Endothelial cell of umbilical vein (primary cell): Measurements from ENCODE around the gene PTGDR2. TPM values are rescaled to one million over a fixed set of nuclear protein-coding genes. Genes with fewer than 3 reads are reported as not detected.

Experiments used
- BruUV-seq: library from RNA; stranded (reverse); fragments of 400-500 nt; replicated peaks from 2 replicates; lab custom pipeline; 2021; lab: Mats Ljungman, UMichigan
- CTCF ChIA-PET: fragments of 300-600, 350-600 bp; sonication (Branson Sonifier 250); formaldehyde crosslinking; loops from one replicate; lab custom pipeline; 2021; ENCODE audit warnings: antibody characterized with exemption, inconsistent platforms; lab: Charles Lee
- POLR2A ChIA-PET: fragments of 300-600, 350-600 bp; sonication (Branson Sonifier 250); formaldehyde crosslinking; loops from one replicate; lab custom pipeline; 2021; ENCODE audit warnings: antibody characterized with exemption, inconsistent platforms; lab: Charles Lee
- DNase-seq: peaks from one replicate; pipeline ENCODE4 v3.0.0-alpha.2; 2011; ENCODE audit warnings: low read depth, low spot score
- FAIRE-seq: peaks from 2 replicates; lab custom pipeline; 2011; peaks lifted over from hg19 to GRCh38; lab: Jason Lieb, UNC
- H2AFZ ChIP-seq: 2 replicates; pipeline ENCODE4 v1.6.0; 2012; ENCODE audit warnings: low read depth, low read length, control low read depth, inconsistent platforms
- H3K27ac ChIP-seq: 2 replicates; pipeline ENCODE4 v1.5.1; 2011; ENCODE audit warnings: low read depth, mild to moderate bottlenecking, control low read depth, low read length, moderate library complexity; ENCODE audit not compliant: insufficient read depth
- H3K27me3 ChIP-seq, 2 experiments: 2 replicates each; pipeline versions ENCODE4 v1.6.0 to v1.6.1; 2011; ENCODE audit warnings: low read length in 2 of 2, mixed read lengths in 1 of 2; ENCODE audit not compliant: control insufficient read depth in 2 of 2, insufficient read depth in 2 of 2
- H3K36me3 ChIP-seq, 2 experiments: 2 replicates in 1 of 2; 3 replicates in 1 of 2; pipeline ENCODE4 v1.5.1; 2011; ENCODE audit warnings: low read length in 2 of 2, mild to moderate bottlenecking in 1 of 2, moderate library complexity in 1 of 2; ENCODE audit not compliant: control insufficient read depth in 2 of 2, insufficient read depth in 2 of 2; ENCODE audit errors: extremely low read depth in 1 of 2
- H3K4me1 ChIP-seq: 3 replicates; pipeline ENCODE4 v1.5.1; 2011; ENCODE audit warnings: mild to moderate bottlenecking, low read length; ENCODE audit not compliant: control insufficient read depth, insufficient read depth; ENCODE audit errors: extremely low read depth
- H3K4me2 ChIP-seq: 2 replicates; pipeline ENCODE4 v1.6.1; 2011; ENCODE audit warnings: low read length, control low read depth, mixed read lengths; ENCODE audit not compliant: insufficient read depth
- H3K4me3 ChIP-seq, 3 experiments: fragments of 200-600 bp in 1 of 3; sonication (generic), shearing (Covaris generic) in 1 of 3; replicated peaks in 1 of 3; 2 replicates each; pipeline ENCODE4 v1.5.1; 2011 to 2016; ENCODE audit warnings: control low read depth in 3 of 3, low read length in 3 of 3, mild to moderate bottlenecking in 2 of 3, inconsistent platforms in 1 of 3, low read depth in 1 of 3, moderate library complexity in 1 of 3; ENCODE audit not compliant: insufficient read depth in 1 of 3
- H3K79me2 ChIP-seq: 2 replicates; pipeline ENCODE4 v1.6.0; 2012; ENCODE audit warnings: low read length, inconsistent platforms; ENCODE audit not compliant: control insufficient read depth, insufficient read depth
- H3K9ac ChIP-seq: replicated peaks from 2 replicates; pipeline ENCODE3; 2011; ENCODE audit warnings: low read length, control low read depth; ENCODE audit not compliant: insufficient read depth; ENCODE audit errors: extremely low read depth
- H3K9me1 ChIP-seq: replicated peaks from 3 replicates; pipeline ENCODE4 v1.6.0; 2011; ENCODE audit warnings: mild to moderate bottlenecking, low read length; ENCODE audit not compliant: control insufficient read depth, insufficient read depth; ENCODE audit errors: extremely low read depth
- H3K9me3 ChIP-seq: replicated peaks from 2 replicates; pipeline ENCODE4 v1.5.1; 2012; ENCODE audit warnings: low read length, inconsistent platforms; ENCODE audit not compliant: control insufficient read depth, insufficient read depth
- H4K20me1 ChIP-seq: replicated peaks from 2 replicates; pipeline ENCODE3; 2011; ENCODE audit warnings: mild to moderate bottlenecking, low read length; ENCODE audit not compliant: control insufficient read depth, insufficient read depth; ENCODE audit errors: extremely low read depth
- CTCF ChIP-seq, 2 donors: IDR thresholded peaks; 1 replicate in 1 of 2; 2 replicates in 1 of 2; pipeline ENCODE4 v1.5.1; 2011; ENCODE audit warnings: low read length in 2 of 2, mild to moderate bottlenecking in 2 of 2, moderate library complexity in 2 of 2, control low read depth in 1 of 2, inconsistent platforms in 1 of 2, low read depth in 1 of 2; ENCODE audit not compliant: insufficient read depth in 1 of 2; ENCODE audit errors: extremely low read depth in 1 of 2
- EZH2 ChIP-seq: IDR thresholded peaks from 2 replicates; pipeline ENCODE4 v1.6.1; 2012; ENCODE audit warnings: borderline replicate concordance, low read depth, mild to moderate bottlenecking, moderate library complexity, low read length, inconsistent platforms; ENCODE audit not compliant: severe bottlenecking
- FOS ChIP-seq: IDR thresholded peaks from 2 replicates; pipeline ENCODE4 v1.6.1; 2011; ENCODE audit warnings: mild to moderate bottlenecking, low read length, moderate library complexity, borderline replicate concordance; ENCODE audit not compliant: insufficient read depth
- GATA2 ChIP-seq: IDR thresholded peaks from 2 replicates; pipeline ENCODE4 v1.7.0; 2011; ENCODE audit warnings: low read depth, mild to moderate bottlenecking, moderate library complexity, mixed read lengths, low read length; ENCODE audit not compliant: insufficient read length, insufficient read depth
- JUN ChIP-seq: IDR thresholded peaks from 2 replicates; pipeline ENCODE4 v1.6.1; 2011; ENCODE audit warnings: borderline replicate concordance, low read depth; ENCODE audit not compliant: insufficient read length, insufficient read depth
- MAX ChIP-seq: IDR thresholded peaks from 2 replicates; pipeline ENCODE4 v1.6.1; 2011; ENCODE audit not compliant: insufficient read depth, insufficient read length
- MYC ChIP-seq: IDR thresholded peaks from one replicate; pipeline ENCODE4 v1.6.1; 2011; ENCODE audit warnings: mild to moderate bottlenecking, low read depth, low read length
- POLR2A ChIP-seq: IDR thresholded peaks from 2 replicates; pipeline ENCODE4 v1.6.1; 2012; ENCODE audit warnings: low read depth, mild to moderate bottlenecking, control low read depth, low read length
- POLR2AphosphoS5 ChIP-seq: IDR thresholded peaks from 2 replicates; pipeline ENCODE4 v1.6.1; 2012; ENCODE audit warnings: low read depth, mild to moderate bottlenecking, control low read depth, low read length, moderate library complexity; ENCODE audit not compliant: insufficient read depth
- dilution Hi-C: fragments of 300-500 bp; cut with MboI; formaldehyde crosslinking; loops from one replicate; pipeline ENCODE4 v1.15.0; 2019; ENCODE audit warnings: low sequenced_read_pairs; ENCODE audit not compliant: extremely low pct_ligation_motif_present
- intact Hi-C: fragments of 100-400 bp; cut with micrococcal nuclease; formaldehyde crosslinking; loops from one replicate; pipeline ENCODE4 v1.10.0; 2022
- polyA plus RNA-seq, 4 experiments: library from polyadenylated mRNA; depleted of rRNA in 3 of 4; stranded (reverse) in 3 of 4; unstranded in 1 of 4; fragments of >200 nt; gene quantifications; 2 replicates each; pipeline versions ENCODE4 v1.2.1 to v1.2.3, GENCODE V29; 2011 to 2012; ENCODE audit warnings: missing spikeins in 1 of 4
- total RNA-seq: library from RNA; stranded (reverse); gene quantifications from 2 replicates; pipeline ENCODE4 v1.2.3, GENCODE V29; 2021

PTGDR2 gene
- total and polyA plus RNA-seq, 2 donors (not counting 3 experiments of a cell fraction or from before 2014, with no cell fraction given), result 0.15 TPM; not detected in 1

GRCh38 chr11:60848714-60849151, 7.0 kb downstream of the PTGDR2 start:
- intact Hi-C loops, result no loop called here
- H3K9me1 ChIP-seq, result no peaks in the 10 kb centered on the region
- DNase-seq (no peak), FAIRE-seq (no peak)
- peaks cover 18% of the 10 kb centered on the region for H3K4me1 ChIP-seq
- dilution Hi-C loops, result no loop called here
- peaks cover 0 to 24% of the 10 kb centered on the region in 2 experiments for H3K36me3 ChIP-seq
- no peak overlapping the region for H2AFZ ChIP-seq
- H3K9me3 ChIP-seq, result no peaks in the 10 kb centered on the region
- no peak overlapping the region for H3K4me2 ChIP-seq
- no peak overlapping the region for H3K9ac ChIP-seq
- no peak overlapping the region for H3K4me3 ChIP-seq
- H3K27me3 ChIP-seq, result no peaks in the 10 kb centered on the region
- TF ChIP-seq POLR2AphosphoS5 (no peak), POLR2A (no peak), CTCF (IDR thresholded peaks at IDR 0.05; ENCODE audit: extremely low read depth in 1 of 2, insufficient read depth in 1 of 2, low read depth in 1 of 2, low read length in 2 of 2) (no peak), FOS (no peak), MYC (no peak), MAX (no peak), EZH2 (no peak), JUN (no peak), GATA2 (no peak)
- ChIA-PET CTCF (interaction anchor here (1.2 kb wide), 1 partner anchor 86 kb away, joined by 3 read pairs; no protein-coding TSS in a partner anchor), POLR2A (no interaction called here)
- no TSS peak for BruUV-seq
- peaks cover 33% of the 10 kb centered on the region for H3K79me2 ChIP-seq
- H4K20me1 ChIP-seq, result no peaks in the 10 kb centered on the region
- no peak overlapping the region for H3K27ac ChIP-seq
